Measurements from ENCODE around the gene KAZN.

Gene KAZN

DNA sequence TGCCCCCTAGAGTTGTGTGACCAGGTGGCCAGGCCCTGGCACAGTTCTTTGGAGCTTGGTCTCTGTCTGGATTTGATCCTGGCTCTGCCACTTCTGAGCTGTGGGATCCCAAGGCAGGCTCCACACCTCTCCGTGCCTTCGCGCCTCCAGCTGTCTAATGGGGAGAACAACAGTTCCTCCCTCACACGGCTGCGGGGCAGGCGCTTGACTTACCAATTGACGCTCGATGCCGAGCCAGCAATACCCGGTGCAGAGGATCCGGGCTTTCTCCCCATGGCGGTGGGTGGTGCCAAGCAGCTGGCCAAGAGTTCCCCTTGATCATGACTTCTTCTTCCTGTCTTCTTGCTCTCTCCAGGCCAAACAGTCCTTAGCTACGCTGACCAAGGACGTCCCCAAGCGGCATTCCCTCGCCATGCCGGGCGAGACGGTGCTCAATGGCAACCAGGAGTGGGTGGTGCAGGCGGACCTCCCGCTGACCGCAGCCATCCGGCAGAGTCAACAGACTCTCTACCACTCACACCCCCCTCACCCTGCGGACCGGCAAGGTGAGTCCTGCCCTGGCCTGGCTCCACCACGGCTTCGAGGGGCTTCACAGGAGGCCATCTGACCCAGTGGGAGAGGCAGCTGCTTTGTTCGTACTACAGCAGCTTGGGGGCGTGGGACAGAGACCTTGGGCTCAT lies 457.4 kb downstream of the KAZN start:
- no peak for DNase-seq

DNA sequence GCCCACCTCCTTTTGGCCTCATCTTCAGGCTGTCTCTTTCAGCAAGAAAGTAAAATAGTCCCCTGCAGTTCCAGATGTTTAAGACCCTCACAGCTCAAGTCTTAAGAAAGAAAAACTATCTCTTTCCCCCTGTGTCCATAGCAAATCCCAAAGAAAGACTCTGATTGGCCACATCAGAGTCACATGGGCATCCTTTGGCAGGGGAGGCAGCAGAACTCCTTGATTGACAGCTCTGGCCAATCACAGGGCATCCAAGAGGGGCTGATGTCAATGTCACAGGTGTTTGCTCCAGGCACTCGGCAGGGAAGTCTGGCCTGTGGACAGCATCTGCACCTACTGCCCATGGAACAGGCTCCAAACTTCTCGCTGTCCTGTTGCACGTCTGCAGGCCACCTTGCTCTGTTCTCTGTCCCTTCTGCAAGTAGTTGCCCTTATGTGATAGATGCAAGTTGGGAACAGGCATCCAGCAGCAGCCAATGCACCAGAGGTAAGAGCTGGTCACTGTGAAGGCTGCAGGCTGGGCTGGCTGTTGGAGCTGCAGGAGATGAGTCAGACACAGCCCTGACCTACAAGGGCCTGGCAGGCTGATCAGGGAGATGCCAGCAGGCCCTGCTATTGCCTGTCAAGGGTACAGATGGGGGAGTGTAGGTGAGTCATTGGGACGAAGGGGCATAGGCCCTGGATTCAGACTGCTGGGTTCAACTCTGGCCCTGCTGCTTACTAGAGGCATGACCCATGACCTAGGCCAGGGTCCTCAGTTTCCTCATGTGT lies 458.2 kb downstream of the KAZN start:
- DNase-seq: no peak

DNA sequence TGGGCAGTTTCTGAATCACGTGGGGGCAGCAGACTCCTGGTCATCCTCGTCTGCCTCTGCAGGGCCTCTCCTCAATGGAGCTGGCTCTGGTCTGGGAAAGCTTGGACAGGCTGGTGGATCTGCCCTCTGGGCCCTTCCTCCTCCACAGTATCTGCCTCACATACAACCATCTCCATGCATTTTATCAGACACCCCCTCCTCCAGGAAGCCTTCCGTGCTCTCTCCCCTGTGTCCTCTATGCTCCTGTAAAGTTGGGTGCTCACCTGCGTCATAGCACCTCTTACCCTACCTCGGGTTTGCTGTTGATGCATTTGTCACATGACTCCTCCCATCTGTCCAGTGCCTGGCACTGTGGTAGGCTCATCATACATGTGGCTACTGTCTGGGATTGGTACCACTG lies 459.3 kb downstream of the KAZN start:
- DNase-seq: no peak

DNA sequence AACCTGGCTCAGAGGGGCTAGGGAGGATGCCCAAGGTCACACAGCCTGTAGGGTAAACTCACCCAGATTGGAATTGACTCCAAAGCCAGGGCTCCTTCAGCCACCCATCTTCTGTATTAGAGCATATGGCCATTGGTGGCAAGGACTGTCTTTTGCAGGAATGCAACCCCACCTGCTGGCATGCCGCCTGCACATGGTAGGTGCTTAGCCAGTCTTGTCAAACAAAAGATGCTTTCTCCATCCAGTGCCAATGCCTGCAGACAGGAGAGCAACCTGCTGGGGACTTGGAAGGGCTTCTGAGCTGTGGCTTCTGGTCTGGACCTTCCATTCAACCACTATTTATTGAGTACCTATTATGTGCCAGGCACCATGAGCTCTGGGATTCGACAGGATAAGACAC lies 459.8 kb downstream of the KAZN start:
- no peak for DNase-seq

GRCh38 chr1:15060104-15060503 lies 461.6 kb downstream of the KAZN start:
- no peak for DNase-seq

- DNase-seq: no peak
Observed at GRCh38 chr1:15062479-15063099, 464.1 kb downstream of the KAZN start.

- DNase-seq: no peak
Observed at GRCh38 chr1:15063346-15063745, 464.9 kb downstream of the KAZN start.

DNA sequence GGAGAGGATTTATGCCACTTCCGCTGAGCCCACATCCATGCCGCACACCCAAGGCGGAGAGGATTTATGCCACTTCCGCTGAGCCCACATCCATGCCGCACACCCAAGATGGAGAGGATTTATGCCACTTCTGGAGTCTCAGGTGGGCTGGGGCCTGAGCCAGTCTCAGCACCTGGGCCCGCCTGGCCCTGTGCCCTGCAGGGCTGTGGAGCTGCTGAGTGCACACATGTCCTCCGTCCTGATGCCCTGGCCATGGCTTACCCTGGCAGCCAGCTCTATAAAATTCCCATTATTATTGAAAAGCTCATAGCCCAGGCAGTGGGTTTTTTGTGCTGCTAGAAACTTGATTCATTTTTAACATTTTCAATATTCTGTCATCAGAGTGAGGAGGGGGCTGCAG lies 465.3 kb downstream of the KAZN start:
- DNase-seq: no peak

GRCh38 chr1:15064217-15064929 lies 465.9 kb downstream of the KAZN start:
- DNase-seq: no peak

- DNase-seq: no peak
Observed at GRCh38 chr1:15065291-15065690, 466.8 kb downstream of the KAZN start.

DNA sequence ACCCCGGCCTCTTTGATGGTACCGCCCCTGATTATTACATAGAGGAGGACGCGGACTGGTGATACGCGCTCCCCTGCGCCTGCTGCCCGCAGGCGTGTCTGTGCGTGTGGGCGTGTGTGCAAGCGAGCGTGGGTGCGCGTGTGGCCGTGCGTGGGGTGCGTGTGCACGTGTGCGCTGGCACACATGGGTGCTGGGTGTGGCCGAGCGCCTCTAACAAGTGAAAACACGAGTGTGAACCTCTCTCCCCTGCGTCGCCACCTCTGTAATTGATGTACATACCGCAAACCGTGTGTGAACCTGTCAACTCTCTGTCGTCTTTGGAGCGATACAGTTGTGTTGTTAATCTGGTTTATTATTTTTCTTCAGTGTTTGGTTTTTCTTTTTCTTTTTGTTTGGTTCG lies 467.3 kb downstream of the KAZN start:
- DNase-seq: no peak

DNA sequence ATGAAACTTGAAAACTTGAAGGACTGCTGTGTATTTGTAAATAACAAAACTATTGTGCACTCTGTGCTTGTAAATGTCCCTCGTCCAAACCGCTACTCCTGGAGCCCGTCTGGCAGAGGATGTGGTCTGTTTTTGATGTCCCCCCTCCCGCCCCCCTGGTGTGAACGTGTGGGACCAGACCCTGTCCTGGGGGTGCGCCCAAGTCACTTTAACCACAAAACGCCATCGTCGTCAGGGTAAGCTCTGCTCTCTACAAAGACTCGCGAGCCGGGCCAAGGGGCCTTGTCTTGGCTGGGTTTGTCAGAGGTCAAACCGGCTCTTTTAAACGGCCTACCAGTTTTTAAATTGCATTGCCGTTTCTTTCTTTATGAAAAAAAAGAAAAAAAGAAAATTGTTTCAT lies 467.7 kb downstream of the KAZN start:
- no peak for DNase-seq

DNA sequence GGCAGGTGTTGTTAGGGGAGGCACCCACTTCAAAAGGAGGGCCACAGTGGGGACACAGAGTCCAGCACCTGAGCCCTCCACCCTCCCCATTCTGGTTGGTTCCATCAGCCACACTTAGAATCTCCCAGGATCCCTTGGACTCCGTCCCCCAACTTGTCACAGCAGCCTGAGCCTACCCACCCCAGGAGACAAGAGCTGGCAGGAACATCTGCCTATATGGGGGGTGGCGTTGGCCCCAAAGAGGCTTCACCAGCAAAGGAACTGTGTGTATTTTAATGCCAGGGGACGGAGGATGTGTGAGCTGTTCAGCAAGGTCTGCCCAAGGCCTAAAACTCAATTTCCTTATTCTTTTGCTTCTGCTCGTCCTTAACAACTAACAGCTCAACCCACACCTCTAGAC lies 468.7 kb downstream of the KAZN start:
- DNase-seq: no peak

- DNase-seq: no peak
Observed at GRCh38 chr1:15068152-15068551, 469.7 kb downstream of the KAZN start.

DNA sequence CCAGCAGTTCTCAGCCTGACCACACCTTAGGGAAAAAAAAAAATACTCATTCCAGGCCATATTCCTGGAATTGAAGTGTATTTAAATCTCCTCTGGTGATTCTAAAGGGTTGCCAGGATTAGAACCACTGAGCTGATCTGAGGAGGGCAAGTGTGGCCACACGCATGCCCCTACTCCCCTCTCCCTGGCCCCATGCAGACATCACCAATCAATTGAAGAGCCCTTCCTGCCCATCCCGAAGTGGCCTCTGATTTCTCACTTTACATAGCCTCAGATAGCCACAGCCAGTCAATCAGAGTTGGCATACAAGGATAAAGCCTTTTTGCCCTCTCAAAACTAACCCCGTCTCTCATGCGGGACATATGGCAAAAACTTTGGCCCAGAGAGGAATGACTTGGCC lies 470.5 kb downstream of the KAZN start:
- DNase-seq: no peak

GRCh38 chr1:15070145-15070748 lies 471.8 kb downstream of the KAZN start:
- DNase-seq: no peak

DNA sequence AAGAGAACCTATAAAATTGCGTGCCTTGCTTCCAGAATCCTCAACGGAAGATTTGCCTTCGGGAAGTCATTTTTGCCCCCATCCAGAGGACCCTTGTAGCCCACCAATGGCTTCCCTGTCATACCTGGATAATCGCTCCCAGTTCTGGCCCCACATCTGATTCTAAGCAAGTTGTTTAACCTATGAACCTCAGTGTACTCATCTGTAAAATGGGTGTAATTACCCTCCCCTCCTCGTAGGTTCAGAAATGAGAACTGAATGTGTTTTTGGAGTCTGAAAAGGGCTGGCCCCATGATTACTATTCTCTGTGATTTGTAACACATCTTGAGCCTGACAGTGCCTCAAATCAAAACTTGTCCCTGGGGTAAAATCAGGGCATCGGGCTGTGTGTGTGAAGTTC lies 473.5 kb downstream of the KAZN start:
- no peak for DNase-seq

DNA sequence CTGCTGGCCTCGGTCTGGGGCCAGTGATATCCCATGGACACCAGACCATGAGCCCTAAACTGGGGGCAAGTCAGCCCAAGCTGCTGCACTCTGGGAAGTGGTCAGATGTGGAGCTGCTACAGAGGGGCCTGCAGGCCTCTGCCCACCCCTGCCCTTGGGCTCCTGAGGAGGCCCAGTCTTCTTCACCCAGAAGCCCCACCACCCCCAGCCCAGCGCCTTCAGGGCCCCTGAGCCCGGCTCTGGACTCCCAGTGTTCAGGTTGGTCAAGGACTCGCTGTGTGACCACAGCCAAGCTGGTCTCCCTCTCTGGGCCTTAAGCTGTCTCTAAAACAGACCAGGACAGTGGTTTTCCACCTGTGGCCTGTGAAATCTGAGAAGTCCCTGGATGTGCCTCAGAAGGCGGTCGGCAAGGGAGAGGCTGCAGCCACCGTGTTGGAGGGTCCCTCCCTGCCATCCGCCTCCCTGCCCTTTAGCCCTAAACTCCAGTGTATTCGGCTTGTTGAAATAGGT lies 475.4 kb downstream of the KAZN start:
- DNase-seq: no peak

GRCh38 chr1:15075175-15075574 lies 476.7 kb downstream of the KAZN start:
- DNase-seq: no peak

GRCh38 chr1:15075817-15076216 lies 477.3 kb downstream of the KAZN start:
- no peak for DNase-seq

GRCh38 chr1:15076807-15077206 lies 478.3 kb downstream of the KAZN start:
- DNase-seq: no peak

DNA sequence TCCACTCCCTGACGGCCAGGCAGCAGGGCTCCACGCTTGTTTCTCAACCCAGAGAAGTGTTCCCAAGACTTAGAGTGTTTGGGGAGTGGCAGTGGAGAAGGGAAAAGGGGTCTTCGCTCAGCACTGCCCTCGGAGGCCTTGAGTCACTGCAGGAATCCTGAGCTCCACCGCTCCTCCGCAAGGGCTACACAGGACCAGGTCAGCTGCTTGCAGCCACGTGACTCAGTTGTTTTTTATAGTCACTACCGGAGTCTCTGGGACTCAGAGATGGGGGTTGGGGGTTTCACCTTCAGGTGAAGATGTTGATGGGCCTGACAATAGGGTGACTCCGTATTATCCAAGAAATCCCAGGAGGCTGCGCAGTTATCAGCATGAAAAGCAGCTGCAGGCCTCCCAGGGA lies 478.9 kb downstream of the KAZN start:
- DNase-seq: no peak

Measured in activated T-cell treated with anti-CD3 and anti-CD28 coated beads for 4 hours (primary cell).